HEK293 (cell line): Measurements from ENCODE around the gene TMEM270.

Source experiments
- ZBTB1 ChIP-seq: fragments of 450-650 bp; formaldehyde crosslinking; IDR thresholded peaks from 2 replicates; pipeline ENCODE4 v1.5.1; 2016; ENCODE audit warnings: missing biosample characterization, missing genetic modification characterization
- ZBTB49 ChIP-seq: fragments of 450-650 bp; formaldehyde crosslinking; IDR thresholded peaks from 2 replicates; pipeline ENCODE4 v1.5.1; 2016; ENCODE audit warnings: missing biosample characterization, missing genetic modification characterization, low read depth
- ZNF140 ChIP-seq: fragments of 450-650 bp; formaldehyde crosslinking; IDR thresholded peaks from 2 replicates; pipeline ENCODE4 v1.5.1; 2016; ENCODE audit warnings: missing biosample characterization, missing genetic modification characterization
- ZNF174 ChIP-seq: fragments of 450-650 bp; formaldehyde crosslinking; IDR thresholded peaks from 2 replicates; pipeline ENCODE4 v1.5.0; 2017; ENCODE audit warnings: missing biosample characterization, mild to moderate bottlenecking, missing genetic modification characterization
- ZNF416 ChIP-seq: fragments of 450-650 bp; formaldehyde crosslinking; IDR thresholded peaks from 2 replicates; pipeline ENCODE4 v1.5.1; 2016; ENCODE audit warnings: missing biosample characterization, missing genetic modification characterization
- ZNF624 ChIP-seq: fragments of 450-650 bp; formaldehyde crosslinking; IDR thresholded peaks from 2 replicates; pipeline ENCODE4 v1.5.1; 2017; ENCODE audit warnings: missing biosample characterization, missing genetic modification characterization
- ZNF658 ChIP-seq: fragments of 450-650 bp; formaldehyde crosslinking; IDR thresholded peaks from 2 replicates; pipeline ENCODE4; 2016; ENCODE audit warnings: missing biosample characterization, missing genetic modification characterization
- ZNF707 ChIP-seq: fragments of 450-650 bp; formaldehyde crosslinking; IDR thresholded peaks from 2 replicates; pipeline ENCODE4 v1.5.1; 2016; ENCODE audit warnings: missing biosample characterization, missing genetic modification characterization
- ZNF777 ChIP-seq: fragments of 450-650 bp; formaldehyde crosslinking; IDR thresholded peaks from 2 replicates; pipeline ENCODE4 v1.5.1; 2017; ENCODE audit warnings: missing biosample characterization, missing genetic modification characterization, borderline replicate concordance
- TF ChIP-seq, protein P1 (sequence below): fragments of 450-650 bp; formaldehyde crosslinking; IDR thresholded peaks from 2 replicates; pipeline ENCODE4 v1.5.1; 2016; ENCODE audit warnings: missing biosample characterization, missing genetic modification characterization
- TF ChIP-seq, protein P2 (sequence below): fragments of 450-650 bp; formaldehyde crosslinking; IDR thresholded peaks from 2 replicates; pipeline ENCODE4 v1.5.1; 2016; ENCODE audit warnings: missing biosample characterization, missing genetic modification characterization

GRCh38 chr7:73892003-73892999 is 31.3 kb downstream of the TMEM270 start:
- TF ChIP-seq ZNF707 (no peak), ZNF416 (no peak), ZNF624 (no peak), ZBTB1 (no peak), ZNF658 (tag by site-specific recombination) (no peak), ZBTB49 (tag by site-specific recombination) (no peak), ZNF174 (tag by site-specific recombination) (no peak), ZNF777 (tag by site-specific recombination) (no peak), ZNF140 (tag by site-specific recombination) (no peak)
- TF ChIP-seq, protein P1, sequence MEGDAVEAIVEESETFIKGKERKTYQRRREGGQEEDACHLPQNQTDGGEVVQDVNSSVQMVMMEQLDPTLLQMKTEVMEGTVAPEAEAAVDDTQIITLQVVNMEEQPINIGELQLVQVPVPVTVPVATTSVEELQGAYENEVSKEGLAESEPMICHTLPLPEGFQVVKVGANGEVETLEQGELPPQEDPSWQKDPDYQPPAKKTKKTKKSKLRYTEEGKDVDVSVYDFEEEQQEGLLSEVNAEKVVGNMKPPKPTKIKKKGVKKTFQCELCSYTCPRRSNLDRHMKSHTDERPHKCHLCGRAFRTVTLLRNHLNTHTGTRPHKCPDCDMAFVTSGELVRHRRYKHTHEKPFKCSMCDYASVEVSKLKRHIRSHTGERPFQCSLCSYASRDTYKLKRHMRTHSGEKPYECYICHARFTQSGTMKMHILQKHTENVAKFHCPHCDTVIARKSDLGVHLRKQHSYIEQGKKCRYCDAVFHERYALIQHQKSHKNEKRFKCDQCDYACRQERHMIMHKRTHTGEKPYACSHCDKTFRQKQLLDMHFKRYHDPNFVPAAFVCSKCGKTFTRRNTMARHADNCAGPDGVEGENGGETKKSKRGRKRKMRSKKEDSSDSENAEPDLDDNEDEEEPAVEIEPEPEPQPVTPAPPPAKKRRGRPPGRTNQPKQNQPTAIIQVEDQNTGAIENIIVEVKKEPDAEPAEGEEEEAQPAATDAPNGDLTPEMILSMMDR (tag by site-specific recombination): no peak
- TF ChIP-seq, protein P2, sequence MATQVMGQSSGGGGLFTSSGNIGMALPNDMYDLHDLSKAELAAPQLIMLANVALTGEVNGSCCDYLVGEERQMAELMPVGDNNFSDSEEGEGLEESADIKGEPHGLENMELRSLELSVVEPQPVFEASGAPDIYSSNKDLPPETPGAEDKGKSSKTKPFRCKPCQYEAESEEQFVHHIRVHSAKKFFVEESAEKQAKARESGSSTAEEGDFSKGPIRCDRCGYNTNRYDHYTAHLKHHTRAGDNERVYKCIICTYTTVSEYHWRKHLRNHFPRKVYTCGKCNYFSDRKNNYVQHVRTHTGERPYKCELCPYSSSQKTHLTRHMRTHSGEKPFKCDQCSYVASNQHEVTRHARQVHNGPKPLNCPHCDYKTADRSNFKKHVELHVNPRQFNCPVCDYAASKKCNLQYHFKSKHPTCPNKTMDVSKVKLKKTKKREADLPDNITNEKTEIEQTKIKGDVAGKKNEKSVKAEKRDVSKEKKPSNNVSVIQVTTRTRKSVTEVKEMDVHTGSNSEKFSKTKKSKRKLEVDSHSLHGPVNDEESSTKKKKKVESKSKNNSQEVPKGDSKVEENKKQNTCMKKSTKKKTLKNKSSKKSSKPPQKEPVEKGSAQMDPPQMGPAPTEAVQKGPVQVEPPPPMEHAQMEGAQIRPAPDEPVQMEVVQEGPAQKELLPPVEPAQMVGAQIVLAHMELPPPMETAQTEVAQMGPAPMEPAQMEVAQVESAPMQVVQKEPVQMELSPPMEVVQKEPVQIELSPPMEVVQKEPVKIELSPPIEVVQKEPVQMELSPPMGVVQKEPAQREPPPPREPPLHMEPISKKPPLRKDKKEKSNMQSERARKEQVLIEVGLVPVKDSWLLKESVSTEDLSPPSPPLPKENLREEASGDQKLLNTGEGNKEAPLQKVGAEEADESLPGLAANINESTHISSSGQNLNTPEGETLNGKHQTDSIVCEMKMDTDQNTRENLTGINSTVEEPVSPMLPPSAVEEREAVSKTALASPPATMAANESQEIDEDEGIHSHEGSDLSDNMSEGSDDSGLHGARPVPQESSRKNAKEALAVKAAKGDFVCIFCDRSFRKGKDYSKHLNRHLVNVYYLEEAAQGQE: no peak
